ENCODE data around the gene PLAAT4.

The PLAAT4 gene

GRCh38 chr11:63535734-63536133 is 874 bp upstream of the PLAAT4 start:
- TF ChIP-seq REST (IDR thresholded peaks at IDR 0.05; ENCODE audit: low read depth) (no peak), RAD21 (IDR thresholded peaks at IDR 0.05; ENCODE audit: low read depth) (no peak), CEBPB (IDR thresholded peaks at IDR 0.05) (no peak), TAF1 (IDR thresholded peaks at IDR 0.05; ENCODE audit: low read depth) (no peak)

- TF ChIP-seq FOXM1 (IDR thresholded peaks at IDR 0.05; ENCODE audit: borderline replicate concordance, low read depth) (no peak), CREB1 (IDR thresholded peaks at IDR 0.05; ENCODE audit: low read depth) (no peak), EP300 (IDR thresholded peaks at IDR 0.05; ENCODE audit: borderline replicate concordance) (no peak), TAF1 (IDR thresholded peaks at IDR 0.05; ENCODE audit: low read depth) (no peak), TEAD4 (IDR thresholded peaks at IDR 0.05) (no peak), YY1 (IDR thresholded peaks at IDR 0.05; ENCODE audit: low read depth) (no peak), MAX (IDR thresholded peaks at IDR 0.05) (no peak), REST (IDR thresholded peaks at IDR 0.05; ENCODE audit: low read depth) (no peak)
Measured at GRCh38 chr11:63537293-63538101, 889 bp downstream of the PLAAT4 start.

DNA sequence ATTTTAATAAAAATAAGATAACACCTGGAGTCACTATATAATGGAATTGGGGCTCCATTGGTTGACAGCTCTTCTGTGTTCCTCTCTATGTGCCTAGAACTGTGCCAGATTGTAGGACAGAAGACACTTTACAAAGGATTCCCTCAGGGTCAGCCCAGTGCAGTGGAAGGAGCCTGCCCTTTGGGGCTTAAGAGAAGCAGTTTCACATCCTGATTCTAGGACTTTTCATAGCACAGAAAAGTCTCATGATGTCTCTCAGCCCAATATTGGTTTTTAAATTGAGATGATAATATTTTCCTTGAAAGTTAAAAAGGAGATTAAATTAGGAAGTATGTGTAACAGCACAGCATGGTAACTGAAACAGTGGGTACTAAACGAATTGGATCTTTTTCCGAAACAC is 7.1 kb downstream of the PLAAT4 start:
- TF ChIP-seq TAF1 (IDR thresholded peaks at IDR 0.05; ENCODE audit: low read depth) (no peak), CEBPB (IDR thresholded peaks at IDR 0.05) (no peak), ZBTB7A (IDR thresholded peaks at IDR 0.05; ENCODE audit: low read depth) (no peak), CREB1 (IDR thresholded peaks at IDR 0.05; ENCODE audit: low read depth) (no peak), RAD21 (IDR thresholded peaks at IDR 0.05; ENCODE audit: low read depth) (no peak), MAX (IDR thresholded peaks at IDR 0.05) (no peak), NFIC (IDR thresholded peaks at IDR 0.05) (no peak), USF1 (IDR thresholded peaks at IDR 0.05) (no peak), EP300 (IDR thresholded peaks at IDR 0.05; ENCODE audit: borderline replicate concordance) (no peak), EGR1 (IDR thresholded peaks at IDR 0.05) (no peak), FOXM1 (IDR thresholded peaks at IDR 0.05; ENCODE audit: borderline replicate concordance, low read depth) (no peak), TCF12 (IDR thresholded peaks at IDR 0.05; ENCODE audit: low read depth) (no peak), YY1 (IDR thresholded peaks at IDR 0.05; ENCODE audit: low read depth) (no peak), REST (IDR thresholded peaks at IDR 0.05; ENCODE audit: low read depth) (no peak), TEAD4 (IDR thresholded peaks at IDR 0.05) (no peak)

GRCh38 chr11:63547061-63547460 is 10.5 kb downstream of the PLAAT4 start:
- TF ChIP-seq CREB1 (IDR thresholded peaks at IDR 0.05; ENCODE audit: low read depth) = no peak
- no peak for TF ChIP-seq RAD21 (IDR thresholded peaks at IDR 0.05; ENCODE audit: low read depth)
- TF ChIP-seq MAX (IDR thresholded peaks at IDR 0.05) = no peak
- TF ChIP-seq USF1 (IDR thresholded peaks at IDR 0.05) = no peak
- TF ChIP-seq NFIC (IDR thresholded peaks at IDR 0.05) = no peak
- TF ChIP-seq CEBPB (IDR thresholded peaks at IDR 0.05) = no peak
- no peak for TF ChIP-seq FOXM1 (IDR thresholded peaks at IDR 0.05; ENCODE audit: borderline replicate concordance, low read depth)
- TF ChIP-seq REST (IDR thresholded peaks at IDR 0.05; ENCODE audit: low read depth) = no peak
- TF ChIP-seq TEAD4 (IDR thresholded peaks at IDR 0.05) = no peak
- no peak for TF ChIP-seq TCF12 (IDR thresholded peaks at IDR 0.05; ENCODE audit: low read depth)
- TF ChIP-seq YY1 (IDR thresholded peaks at IDR 0.05; ENCODE audit: low read depth) = no peak
- TF ChIP-seq TAF1 (IDR thresholded peaks at IDR 0.05; ENCODE audit: low read depth) = no peak
- TF ChIP-seq EGR1 (IDR thresholded peaks at IDR 0.05) = no peak
- TF ChIP-seq ZBTB7A (IDR thresholded peaks at IDR 0.05; ENCODE audit: low read depth) = no peak
- TF ChIP-seq EP300 (IDR thresholded peaks at IDR 0.05; ENCODE audit: borderline replicate concordance) = no peak

Measured in Ishikawa (cell line).